ENCODE results near the gene KPNA1. TPM values are rescaled to one million over a fixed set of nuclear protein-coding genes. Genes with fewer than 3 reads are reported as not detected.
A peak's percentile ranks its signal among the peaks of the same experiment; 100 is the strongest.

The KPNA1 gene
- total RNA-seq, 2 donors from 2014 or later, result 20.2 to 28.7 TPM

GRCh38 chr3:122560680-122561079 lies 45.9 kb upstream of the KPNA1 start:
- no peaks in the 10 kb centered on the region for H3K27me3 ChIP-seq
- H3K4me1 ChIP-seq, result peaks cover 33% of the 10 kb centered on the region
- H3K4me3 ChIP-seq, result no peak overlapping the region
- WGBS, 2 donors, result 75% methylated on average over 1 of the region's 1 CpG
- H3K27ac ChIP-seq, result peak overlapping the region in 3 of 4 donors; percentile 26 to 46 (median 34)
- H3K9me3 ChIP-seq, result no peaks in the 10 kb centered on the region
- DNase-seq, result peak; percentile 69 to 84 (median 72)
- peaks cover 0 to 10% of the 10 kb centered on the region in 2 donors for H3K36me3 ChIP-seq (replicated peaks in 1 of 2; ENCODE audit: insufficient read depth in 1 of 2, low read depth in 2 of 2)
- intact Hi-C loops (cut with DNase I), result no loop called here
- peak in 6 of 7 experiments; percentile 48 to 85 (median 79) for TF ChIP-seq CTCF (IDR thresholded peaks at IDR 0.05)
- no peak for TF ChIP-seq POLR2A (IDR thresholded peaks at IDR 0.05)
- peak; percentile 62 for ATAC-seq

GRCh38 chr3:122559906-122560305 lies 45.2 kb upstream of the KPNA1 start:
- no peak overlapping the region for H3K4me3 ChIP-seq
- H3K36me3 ChIP-seq (replicated peaks in 1 of 2; ENCODE audit: insufficient read depth in 1 of 2, low read depth in 2 of 2), result peaks cover 0 to 12% of the 10 kb centered on the region in 2 donors
- DNase-seq, result no peak
- no peak overlapping the region for H3K27ac ChIP-seq
- intact Hi-C loops (cut with DNase I), result no loop called here
- no peak for ATAC-seq
- no peaks in the 10 kb centered on the region for H3K9me3 ChIP-seq
- H3K4me1 ChIP-seq, result peaks cover 25% of the 10 kb centered on the region
- 84 to 93% methylated on average over 3 of the region's 3 CpGs for WGBS, 2 donors
- TF ChIP-seq POLR2A (IDR thresholded peaks at IDR 0.05) (no peak), CTCF (IDR thresholded peaks at IDR 0.05) (no peak)
- no peaks in the 10 kb centered on the region for H3K27me3 ChIP-seq

- peaks cover 0 to 12% of the 10 kb centered on the region in 2 donors for H3K36me3 ChIP-seq (replicated peaks in 1 of 2; ENCODE audit: insufficient read depth in 1 of 2, low read depth in 2 of 2)
- TF ChIP-seq CTCF (IDR thresholded peaks at IDR 0.05), result no peak
- WGBS, 2 donors, result 88% methylated on average over 6 of the region's 6 CpGs
- H3K9me3 ChIP-seq, result no peaks in the 10 kb centered on the region
- intact Hi-C loops (cut with DNase I), result no loop called here
- no peak overlapping the region for H3K4me3 ChIP-seq
- no peak for DNase-seq
- H3K27ac ChIP-seq, result no peak overlapping the region
- no peaks in the 10 kb centered on the region for H3K27me3 ChIP-seq
- ATAC-seq, result no peak
- H3K4me1 ChIP-seq, result peaks cover 22% of the 10 kb centered on the region
These were observed 43.9 kb upstream of the KPNA1 start for GRCh38 chr3:122558605-122559004.

- H3K4me1 ChIP-seq, result peaks cover 10% of the 10 kb centered on the region
- peaks cover 0 to 12% of the 10 kb centered on the region in 2 donors for H3K36me3 ChIP-seq (replicated peaks in 1 of 2; ENCODE audit: insufficient read depth in 1 of 2, low read depth in 2 of 2)
- no peaks in the 10 kb centered on the region for H3K9me3 ChIP-seq
- no peak overlapping the region for H3K27ac ChIP-seq
- WGBS, 2 donors, result 83 to 99% methylated on average over 5 of the region's 5 CpGs
- DNase-seq, result no peak
- TF ChIP-seq POLR2A (IDR thresholded peaks at IDR 0.05) (no peak), CTCF (IDR thresholded peaks at IDR 0.05) (no peak)
- intact Hi-C loops (cut with DNase I), result no loop called here
- H3K27me3 ChIP-seq, result no peaks in the 10 kb centered on the region
- ATAC-seq, result no peak
- H3K4me3 ChIP-seq, result no peak overlapping the region
These were observed 42.6 kb upstream of the KPNA1 start for GRCh38 chr3:122557356-122557755.

- no peaks in the 10 kb centered on the region for H3K27me3 ChIP-seq
These were observed 40.7 kb upstream of the KPNA1 start for GRCh38 chr3:122555275-122556071.

More at GRCh38 chr3:122555275-122556071, 40.7 kb upstream of the KPNA1 start:
- H3K4me3 ChIP-seq, result no peak overlapping the region
- H3K4me1 ChIP-seq, result no peaks in the 10 kb centered on the region
- ATAC-seq (no peak), DNase-seq (no peak)
- H3K9me3 ChIP-seq, result no peaks in the 10 kb centered on the region
- H3K27ac ChIP-seq, result no peak overlapping the region
- H3K36me3 ChIP-seq (replicated peaks in 1 of 2; ENCODE audit: insufficient read depth in 1 of 2, low read depth in 2 of 2), result peaks cover 0 to 14% of the 10 kb centered on the region in 2 donors
- intact Hi-C loops (cut with DNase I), result no loop called here
- TF ChIP-seq POLR2A (IDR thresholded peaks at IDR 0.05), result no peak
- TF ChIP-seq CTCF (IDR thresholded peaks at IDR 0.05), result no peak
- WGBS, 2 donors, result 81 to 89% methylated on average over 6 of the region's 6 CpGs
